A673 (cell line): ENCODE results near the gene ABHD1.

ENCODE experiments used
- EZH2 ChIP-seq: fragments of 200-600 bp; sonication (generic); IDR thresholded peaks from 2 replicates; pipeline ENCODE4 v1.6.1; 2017; ENCODE audit warnings: borderline replicate concordance, low read depth, mild to moderate bottlenecking, mixed read lengths, antibody characterized with exemption, low read length; ENCODE audit not compliant: poor library complexity, severe bottlenecking
- TF ChIP-seq, protein P1 (sequence below): fragments of 300-800, 200-600 bp; sonication (generic); conservative IDR thresholded peaks from 2 replicates; pipeline ENCODE4 v1.5.1; 2017; ENCODE audit warnings: low read depth, mild to moderate bottlenecking, antibody characterized with exemption, low read length, moderate library complexity, mixed read lengths

DNA sequence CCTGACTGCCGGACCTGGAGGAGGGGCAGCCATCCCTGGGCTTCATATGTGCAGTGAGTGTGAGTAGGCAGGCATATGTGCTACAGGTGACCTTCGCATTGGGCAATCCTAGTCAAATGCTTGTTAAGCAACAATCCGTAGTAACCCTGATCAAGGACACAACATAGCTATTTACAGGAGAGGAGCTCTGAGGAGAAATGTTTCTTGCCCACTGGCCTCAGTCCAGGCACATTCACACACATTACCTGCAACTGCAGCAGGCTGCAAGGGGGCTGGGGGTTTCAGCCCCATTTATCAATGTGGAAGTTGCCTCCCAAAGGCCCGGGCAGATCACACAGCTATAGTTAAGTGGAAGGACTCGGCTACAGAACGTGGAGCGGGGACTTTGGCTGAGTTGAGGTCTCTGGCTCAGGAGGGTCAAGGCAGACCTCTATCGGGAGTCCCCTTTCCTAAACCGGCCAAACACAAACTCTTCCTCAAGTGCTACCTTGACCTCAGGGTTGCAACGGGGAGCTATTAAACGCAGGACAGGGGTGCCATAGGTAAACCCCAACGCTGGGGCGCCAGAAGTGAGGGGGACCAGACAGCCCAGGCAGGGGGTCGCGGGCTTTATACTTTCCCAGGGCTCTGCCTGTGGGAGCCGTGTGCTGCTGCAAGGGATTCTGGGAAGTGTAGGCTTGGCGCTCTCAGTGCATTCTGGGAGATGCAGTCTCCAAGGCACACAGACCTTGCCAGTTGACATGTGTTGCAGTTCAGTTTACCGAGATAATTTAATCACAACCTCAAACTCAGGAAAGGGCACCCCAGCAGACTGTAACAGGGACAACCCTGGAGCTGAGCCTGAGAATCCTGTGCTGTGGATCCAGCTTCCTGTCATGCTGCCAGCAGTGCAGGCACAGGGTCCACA, 27.6 kb upstream of the ABHD1 start:
- TF ChIP-seq, protein P1, sequence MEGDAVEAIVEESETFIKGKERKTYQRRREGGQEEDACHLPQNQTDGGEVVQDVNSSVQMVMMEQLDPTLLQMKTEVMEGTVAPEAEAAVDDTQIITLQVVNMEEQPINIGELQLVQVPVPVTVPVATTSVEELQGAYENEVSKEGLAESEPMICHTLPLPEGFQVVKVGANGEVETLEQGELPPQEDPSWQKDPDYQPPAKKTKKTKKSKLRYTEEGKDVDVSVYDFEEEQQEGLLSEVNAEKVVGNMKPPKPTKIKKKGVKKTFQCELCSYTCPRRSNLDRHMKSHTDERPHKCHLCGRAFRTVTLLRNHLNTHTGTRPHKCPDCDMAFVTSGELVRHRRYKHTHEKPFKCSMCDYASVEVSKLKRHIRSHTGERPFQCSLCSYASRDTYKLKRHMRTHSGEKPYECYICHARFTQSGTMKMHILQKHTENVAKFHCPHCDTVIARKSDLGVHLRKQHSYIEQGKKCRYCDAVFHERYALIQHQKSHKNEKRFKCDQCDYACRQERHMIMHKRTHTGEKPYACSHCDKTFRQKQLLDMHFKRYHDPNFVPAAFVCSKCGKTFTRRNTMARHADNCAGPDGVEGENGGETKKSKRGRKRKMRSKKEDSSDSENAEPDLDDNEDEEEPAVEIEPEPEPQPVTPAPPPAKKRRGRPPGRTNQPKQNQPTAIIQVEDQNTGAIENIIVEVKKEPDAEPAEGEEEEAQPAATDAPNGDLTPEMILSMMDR = no peak
- no peak for TF ChIP-seq EZH2
